AG04450 (cell line): ENCODE results near the gene KNSTRN. TPM values are rescaled to one million over a fixed set of nuclear protein-coding genes. Genes with fewer than 3 reads are reported as not detected.

Experiments
- CTCF ChIA-PET: fragments of 300-600, 350-600 bp; formaldehyde crosslinking; extraction: SDS; loops from one replicate; lab custom pipeline; 2022; ENCODE audit warnings: antibody characterized with exemption, inconsistent platforms; lab: Charles Lee
- POLR2A ChIA-PET: fragments of 350-600 bp; formaldehyde crosslinking; extraction: SDS; loops from one replicate; lab custom pipeline; 2021; ENCODE audit warnings: antibody characterized with exemption, inconsistent platforms; lab: Yijun Ruan, JAX
- DNase-seq: peaks from one replicate; pipeline ENCODE4 v3.0.0-alpha.2; 2011; ENCODE audit warnings: low read depth, low spot score
- H3K27ac ChIP-seq: one replicate; pipeline ENCODE4 v1.5.1; 2012; ENCODE audit warnings: low read depth, low read length, control low read depth
- H3K27me3 ChIP-seq: one replicate; pipeline ENCODE4 v1.6.0; 2012; ENCODE audit warnings: low read length; ENCODE audit not compliant: control insufficient read depth, insufficient read depth
- H3K4me3 ChIP-seq: 2 replicates; pipeline ENCODE4 v1.5.1; 2011; ENCODE audit warnings: mild to moderate bottlenecking, low read depth, low read length, control low read depth
- H3K9me3 ChIP-seq: 2 replicates; pipeline ENCODE4 v1.5.1; 2012; ENCODE audit warnings: low read length; ENCODE audit not compliant: control insufficient read depth, insufficient read depth
- CTCF ChIP-seq: IDR thresholded peaks from 2 replicates; pipeline ENCODE4 v1.5.1; 2011; ENCODE audit warnings: low read depth, low read length, control low read depth, inconsistent platforms
- polyA plus RNA-seq: library from polyadenylated mRNA; depleted of rRNA; stranded (reverse); fragments of >200 nt; gene quantifications from 2 replicates; pipeline ENCODE4 v1.2.3, GENCODE V29; 2011

KNSTRN gene
- polyA plus RNA-seq, 1 experiment: 18.2 TPM

DNA sequence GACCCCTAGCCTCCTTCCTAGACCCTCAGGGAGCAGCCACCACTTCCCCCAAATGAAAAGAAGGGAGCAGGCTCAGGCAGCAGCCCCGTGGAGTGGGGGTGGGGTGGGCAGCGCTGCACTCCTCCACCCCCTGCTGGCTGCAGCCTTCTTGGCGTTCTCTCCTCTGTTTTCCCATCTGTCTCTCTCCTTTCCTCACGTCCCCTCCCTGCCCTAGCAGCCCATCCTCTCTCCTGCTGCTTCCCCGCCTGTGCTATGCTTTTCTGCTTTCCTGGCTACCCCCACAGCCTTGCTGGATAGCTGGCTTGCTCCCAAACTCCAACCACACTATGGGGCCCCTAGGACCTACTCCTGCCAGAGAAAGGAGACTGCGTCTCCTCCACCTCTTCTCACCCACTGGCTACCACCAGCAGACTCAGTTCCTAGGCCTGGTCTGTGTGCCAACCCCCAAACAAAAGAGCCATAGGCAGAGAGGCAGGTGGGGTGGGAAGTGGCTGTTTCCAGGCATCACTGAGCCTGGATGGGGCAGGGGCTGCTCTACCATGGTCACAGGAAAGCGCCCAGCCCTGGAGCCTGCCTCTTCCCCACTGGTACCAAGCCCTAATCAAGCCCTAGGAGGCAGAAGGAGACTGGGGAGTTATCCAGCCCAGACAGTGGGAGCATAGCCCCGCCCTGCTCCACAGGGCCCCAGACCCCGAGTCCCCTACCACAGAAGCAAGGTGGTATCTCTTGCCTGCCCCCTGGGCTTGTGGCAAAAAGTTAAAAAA, 27.9 kb upstream of the KNSTRN start:
- Histone ChIP-seq H3K9me3 (no peaks in the 10 kb centered on the region; the same call in 1 of the 2 replicates), H3K27me3 (peaks cover 21% of the 10 kb centered on the region), H3K27ac (no peak overlapping the region), H3K4me3 (no peak overlapping the region)
- POLR2A ChIA-PET: no interaction called here
- TF ChIP-seq CTCF: peak; percentile 76
- CTCF ChIA-PET: interaction anchor here (0.6 to 2.4 kb wide), 6 partner anchors 10 to 137 kb away, joined by 3 to 19 read pairs (median 4); no protein-coding TSS in a partner anchor
- DNase-seq: no peak

GRCh38 chr15:40355976-40356585, 26.4 kb upstream of the KNSTRN start:
- CTCF ChIA-PET: interaction anchor here (0.6 to 1.5 kb wide), 4 partner anchors 18 to 139 kb away, joined by 3 to 5 read pairs (median 3); no protein-coding TSS in a partner anchor
- H3K9me3 ChIP-seq: no peaks in the 10 kb centered on the region; the same call in 1 of the 2 replicates
- H3K4me3 ChIP-seq: no peak overlapping the region
- POLR2A ChIA-PET: interaction anchor here (1.6 kb wide), 1 partner anchor 33 kb away, joined by 3 read pairs; no protein-coding TSS in a partner anchor
- DNase-seq: no peak
- TF ChIP-seq CTCF: no peak
- H3K27me3 ChIP-seq: peaks cover 30% of the 10 kb centered on the region
- no peak overlapping the region for H3K27ac ChIP-seq

DNA sequence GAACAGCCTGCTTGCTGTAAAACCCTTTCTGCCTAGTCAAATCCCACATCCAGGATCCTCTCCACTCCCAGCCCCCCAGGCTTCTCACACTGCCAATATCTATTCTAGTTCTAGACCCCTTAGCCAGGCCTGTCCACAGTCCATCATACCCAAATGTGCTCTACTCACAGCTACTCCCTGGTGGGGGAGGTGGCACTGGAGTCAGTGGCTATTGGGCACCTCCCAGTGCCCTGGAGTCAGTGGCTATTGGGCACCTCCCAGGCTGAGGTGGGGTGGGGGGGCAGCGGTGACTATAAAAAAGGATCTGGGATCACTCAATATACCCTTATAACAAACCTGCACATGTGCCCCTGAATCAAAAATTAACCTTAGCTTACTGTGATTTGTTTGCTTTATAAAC, 25.3 kb upstream of the KNSTRN start:
- ChIA-PET CTCF (interaction anchor here (0.5 to 1.8 kb wide), 5 partner anchors 11 to 65 kb away, joined by 3 to 12 read pairs (median 4); no protein-coding TSS in a partner anchor), POLR2A (no interaction called here)
- Histone ChIP-seq H3K27ac (no peak overlapping the region), H3K4me3 (no peak overlapping the region), H3K27me3 (peaks cover 32% of the 10 kb centered on the region), H3K9me3 (no peaks in the 10 kb centered on the region; the same call in 1 of the 2 replicates)
- no peak for DNase-seq
- no peak for TF ChIP-seq CTCF

DNA sequence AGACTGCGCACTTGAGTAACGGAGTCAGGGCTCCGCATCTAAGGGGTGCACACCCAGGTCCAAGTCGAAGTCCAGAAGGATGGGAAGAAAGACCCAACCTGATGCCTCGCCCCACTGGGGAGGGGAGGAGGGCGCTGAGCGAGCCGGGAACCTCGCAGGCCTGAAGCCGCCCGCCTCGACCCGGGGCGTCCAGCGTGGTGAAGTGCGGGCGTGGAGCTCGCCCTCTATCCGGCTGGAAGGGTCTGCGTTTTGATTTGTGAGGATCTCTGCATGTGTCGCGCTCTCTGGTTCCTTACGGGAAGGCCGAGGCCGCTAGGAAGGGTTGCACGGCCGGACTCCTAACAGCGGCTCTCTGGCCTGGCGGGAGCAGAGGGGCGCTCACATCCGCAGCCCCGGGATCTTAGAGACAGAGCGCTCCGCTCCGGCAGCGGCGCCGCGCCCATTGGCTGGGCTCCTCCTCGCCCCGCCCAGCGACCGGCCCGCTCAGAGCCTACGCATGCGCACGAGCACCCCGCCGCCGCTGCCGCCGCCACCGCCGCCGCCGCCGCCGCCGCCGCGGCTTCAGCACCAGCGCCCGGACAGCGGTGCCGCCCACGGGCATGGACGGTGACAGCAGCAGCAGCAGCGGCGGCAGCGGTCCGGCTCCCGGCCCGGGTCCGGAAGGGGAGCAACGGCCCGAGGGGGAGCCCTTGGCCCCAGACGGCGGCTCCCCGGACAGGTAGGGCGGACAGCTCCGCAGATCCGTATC, 24.6 kb upstream of the KNSTRN start, which contains the start of gene DISP2:
TSS of gene DISP2 (plus strand) at position 497 of the 748 bp plus-strand sequence. CDS start at position 600, 103 bp downstream.
- H3K27ac ChIP-seq: peak within 1 kb of the TSS; percentile 2
- H3K27me3 ChIP-seq: peaks cover 35% of the 10 kb centered on the region
- CTCF ChIA-PET: interaction anchor here (0.9 to 1.8 kb wide), 4 partner anchors 11 to 20 kb away, joined by 3 to 12 read pairs (median 6); no protein-coding TSS in a partner anchor
- H3K4me3 ChIP-seq: peak within 1 kb of the TSS; percentile 57
- no peak for TF ChIP-seq CTCF
- POLR2A ChIA-PET: no interaction called here
- H3K9me3 ChIP-seq: no peaks in the 10 kb centered on the region; the same call in 1 of the 2 replicates
- DNase-seq: no peak
